ENCODE results near the gene COL4A1.

DNA sequence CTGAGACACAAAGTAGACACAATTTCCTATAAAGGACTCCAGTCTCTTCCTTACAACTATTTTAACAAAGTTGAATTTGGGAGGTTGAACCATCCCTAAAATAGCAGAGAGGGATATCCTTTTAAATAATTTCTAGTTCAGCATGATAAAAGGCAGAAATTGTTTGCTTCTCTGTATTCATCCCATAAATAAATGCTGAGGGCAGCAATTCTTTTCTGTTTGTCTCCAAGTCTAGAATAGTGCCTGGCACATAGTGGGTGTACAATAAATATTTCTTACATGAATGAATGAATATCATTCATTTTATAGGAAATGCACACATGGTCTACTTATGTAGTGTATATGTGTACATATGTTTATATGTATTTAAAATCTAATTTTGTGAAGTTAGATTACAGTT lies 12.3 kb downstream of the COL4A1 start:
- no peak for TF ChIP-seq CTCF (IDR thresholded peaks at IDR 0.05)
- TF ChIP-seq POLR2A (IDR thresholded peaks at IDR 0.05), result no peak
